Keratinocyte (primary cell): ENCODE measurements around the gene PARD3.

Experiments used
- EZH2 ChIP-seq: IDR thresholded peaks from one replicate; pipeline ENCODE4 v1.6.1; 2012; ENCODE audit warnings: inconsistent platforms, mild to moderate bottlenecking, low read length, moderate library complexity
- TF ChIP-seq, protein P1 (sequence below), 3 experiments: IDR thresholded peaks in 1 of 3; conservative IDR thresholded peaks in 1 of 3; optimal IDR thresholded peaks in 1 of 3; 2 replicates in 2 of 3; 3 replicates in 1 of 3; pipeline versions ENCODE3 to v1.5.1; 2011; ENCODE audit warnings: low read length in 3 of 3, mild to moderate bottlenecking in 3 of 3, moderate library complexity in 2 of 3, control low read depth in 1 of 3, inconsistent platforms in 1 of 3; ENCODE audit not compliant: insufficient read depth in 2 of 3; ENCODE audit errors: extremely low read depth in 1 of 3

- TF ChIP-seq, protein P1, sequence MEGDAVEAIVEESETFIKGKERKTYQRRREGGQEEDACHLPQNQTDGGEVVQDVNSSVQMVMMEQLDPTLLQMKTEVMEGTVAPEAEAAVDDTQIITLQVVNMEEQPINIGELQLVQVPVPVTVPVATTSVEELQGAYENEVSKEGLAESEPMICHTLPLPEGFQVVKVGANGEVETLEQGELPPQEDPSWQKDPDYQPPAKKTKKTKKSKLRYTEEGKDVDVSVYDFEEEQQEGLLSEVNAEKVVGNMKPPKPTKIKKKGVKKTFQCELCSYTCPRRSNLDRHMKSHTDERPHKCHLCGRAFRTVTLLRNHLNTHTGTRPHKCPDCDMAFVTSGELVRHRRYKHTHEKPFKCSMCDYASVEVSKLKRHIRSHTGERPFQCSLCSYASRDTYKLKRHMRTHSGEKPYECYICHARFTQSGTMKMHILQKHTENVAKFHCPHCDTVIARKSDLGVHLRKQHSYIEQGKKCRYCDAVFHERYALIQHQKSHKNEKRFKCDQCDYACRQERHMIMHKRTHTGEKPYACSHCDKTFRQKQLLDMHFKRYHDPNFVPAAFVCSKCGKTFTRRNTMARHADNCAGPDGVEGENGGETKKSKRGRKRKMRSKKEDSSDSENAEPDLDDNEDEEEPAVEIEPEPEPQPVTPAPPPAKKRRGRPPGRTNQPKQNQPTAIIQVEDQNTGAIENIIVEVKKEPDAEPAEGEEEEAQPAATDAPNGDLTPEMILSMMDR (optimal IDR thresholded peaks at IDR 0.05 in 1 of 3, IDR thresholded peaks at IDR 0.05 in 1 of 3, conservative IDR thresholded peaks at IDR 0.05 in 1 of 3; ENCODE audit: extremely low read depth in 1 of 3, insufficient read depth in 2 of 3, low read length in 3 of 3), result no peak
- TF ChIP-seq EZH2, result no peak
Measured at GRCh38 chr10:34477249-34477648, 337.8 kb downstream of the PARD3 start.
